ENCODE results near the gene SYTL3. TPM values are rescaled to one million over a fixed set of nuclear protein-coding genes. Genes with fewer than 3 reads are reported as not detected.

SYTL3 gene
- total RNA-seq, 6 experiments from 2014 or later, result 3.1 to 5.7 (median 3.9) TPM

DNA sequence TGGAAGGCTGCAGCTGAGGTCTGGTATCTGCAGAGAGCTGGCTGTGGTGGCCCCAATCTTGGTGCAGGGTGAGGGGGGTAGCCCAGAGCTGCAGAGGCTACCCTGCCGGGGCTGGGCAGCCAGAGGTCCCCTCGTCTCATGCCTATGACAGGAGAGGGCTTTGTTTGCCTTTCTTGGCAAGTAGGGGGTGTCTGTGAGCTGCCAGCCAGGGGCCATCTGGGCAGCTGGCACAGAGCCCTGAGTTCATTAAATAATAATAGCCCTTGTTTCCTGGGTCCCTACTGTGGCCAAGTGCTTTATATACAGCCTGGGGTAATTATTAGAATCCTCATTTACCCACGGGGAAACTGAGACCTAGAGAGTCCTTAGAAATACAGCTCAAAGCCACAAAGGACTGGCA, 102.8 kb downstream of the SYTL3 start:
- Mint-ChIP-seq H3K4me1 (ENCODE audit: low read depth) (no peaks in the 10 kb centered on the region), H3K4me3 (no peak overlapping the region), H3K36me3 (ENCODE audit: low read depth) (no peaks in the 10 kb centered on the region), H3K9me3 (no peaks in the 10 kb centered on the region), H3K27me3 (ENCODE audit: insufficient read depth) (no peaks in the 10 kb centered on the region; the same call in 1 of the 2 replicates), H3K27ac (no peak overlapping the region)
- no peak for DNase-seq
- TF ChIP-seq, protein P1, sequence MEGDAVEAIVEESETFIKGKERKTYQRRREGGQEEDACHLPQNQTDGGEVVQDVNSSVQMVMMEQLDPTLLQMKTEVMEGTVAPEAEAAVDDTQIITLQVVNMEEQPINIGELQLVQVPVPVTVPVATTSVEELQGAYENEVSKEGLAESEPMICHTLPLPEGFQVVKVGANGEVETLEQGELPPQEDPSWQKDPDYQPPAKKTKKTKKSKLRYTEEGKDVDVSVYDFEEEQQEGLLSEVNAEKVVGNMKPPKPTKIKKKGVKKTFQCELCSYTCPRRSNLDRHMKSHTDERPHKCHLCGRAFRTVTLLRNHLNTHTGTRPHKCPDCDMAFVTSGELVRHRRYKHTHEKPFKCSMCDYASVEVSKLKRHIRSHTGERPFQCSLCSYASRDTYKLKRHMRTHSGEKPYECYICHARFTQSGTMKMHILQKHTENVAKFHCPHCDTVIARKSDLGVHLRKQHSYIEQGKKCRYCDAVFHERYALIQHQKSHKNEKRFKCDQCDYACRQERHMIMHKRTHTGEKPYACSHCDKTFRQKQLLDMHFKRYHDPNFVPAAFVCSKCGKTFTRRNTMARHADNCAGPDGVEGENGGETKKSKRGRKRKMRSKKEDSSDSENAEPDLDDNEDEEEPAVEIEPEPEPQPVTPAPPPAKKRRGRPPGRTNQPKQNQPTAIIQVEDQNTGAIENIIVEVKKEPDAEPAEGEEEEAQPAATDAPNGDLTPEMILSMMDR (IDR thresholded peaks at IDR 0.05), result no peak

DNA sequence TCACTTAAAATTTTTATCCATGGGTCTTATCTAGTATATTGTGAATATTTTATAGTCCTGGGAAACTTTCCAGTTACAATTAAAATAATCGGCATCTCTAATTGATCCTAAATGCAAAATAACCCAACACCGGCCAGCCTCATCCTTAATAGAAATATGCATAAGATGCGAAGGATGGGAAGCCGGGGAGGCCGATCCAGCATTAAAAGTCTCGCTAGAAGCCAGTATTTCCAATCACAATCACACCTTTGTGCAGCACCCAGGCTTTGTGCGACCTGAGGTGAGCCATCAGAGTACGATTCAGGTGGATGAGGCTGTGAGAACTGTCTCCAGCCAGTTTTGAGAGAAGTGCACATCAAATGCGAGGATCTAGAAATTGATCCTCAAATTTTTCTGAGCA, 104.0 kb downstream of the SYTL3 start:
- H3K9me3 Mint-ChIP-seq, result no peaks in the 10 kb centered on the region
- TF ChIP-seq, protein P1 (IDR thresholded peaks at IDR 0.05), result no peak
- no peaks in the 10 kb centered on the region for H3K36me3 Mint-ChIP-seq (ENCODE audit: low read depth)
- no peak overlapping the region for H3K4me3 Mint-ChIP-seq
- DNase-seq, result no peak
- no peaks in the 10 kb centered on the region for H3K4me1 Mint-ChIP-seq (ENCODE audit: low read depth)
- no peaks in the 10 kb centered on the region; the same call in none of the 2 replicates for H3K27me3 Mint-ChIP-seq (ENCODE audit: insufficient read depth)
- H3K27ac Mint-ChIP-seq, result no peak overlapping the region

DNA sequence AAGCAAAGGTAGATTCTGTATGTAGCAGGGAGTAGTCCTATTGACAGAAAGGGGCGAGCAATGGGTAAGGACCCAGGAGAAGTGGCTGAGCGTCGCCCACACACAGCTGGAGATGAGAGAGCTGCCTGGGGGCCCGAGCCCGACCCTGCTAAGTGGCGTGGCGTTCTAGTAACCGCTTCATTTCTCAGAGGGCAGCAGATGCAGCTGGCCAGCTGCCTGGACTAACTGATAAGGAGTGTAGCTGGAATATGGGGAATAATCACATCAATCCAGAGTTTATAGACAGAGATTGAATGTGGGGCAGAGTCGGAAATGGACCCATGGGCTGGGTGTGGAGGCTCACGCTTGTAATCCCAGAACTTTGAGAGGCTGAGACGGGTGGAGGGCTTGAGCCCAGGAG, 104.9 kb downstream of the SYTL3 start:
- DNase-seq, result no peak
- no peak overlapping the region for H3K4me3 Mint-ChIP-seq
- H3K27ac Mint-ChIP-seq, result no peak overlapping the region
- H3K27me3 Mint-ChIP-seq (ENCODE audit: insufficient read depth), result no peaks in the 10 kb centered on the region; the same call in none of the 2 replicates
- no peaks in the 10 kb centered on the region for H3K4me1 Mint-ChIP-seq (ENCODE audit: low read depth)
- no peaks in the 10 kb centered on the region for H3K36me3 Mint-ChIP-seq (ENCODE audit: low read depth)
- TF ChIP-seq, protein P1 (IDR thresholded peaks at IDR 0.05), result no peak
- H3K9me3 Mint-ChIP-seq, result no peaks in the 10 kb centered on the region

DNA sequence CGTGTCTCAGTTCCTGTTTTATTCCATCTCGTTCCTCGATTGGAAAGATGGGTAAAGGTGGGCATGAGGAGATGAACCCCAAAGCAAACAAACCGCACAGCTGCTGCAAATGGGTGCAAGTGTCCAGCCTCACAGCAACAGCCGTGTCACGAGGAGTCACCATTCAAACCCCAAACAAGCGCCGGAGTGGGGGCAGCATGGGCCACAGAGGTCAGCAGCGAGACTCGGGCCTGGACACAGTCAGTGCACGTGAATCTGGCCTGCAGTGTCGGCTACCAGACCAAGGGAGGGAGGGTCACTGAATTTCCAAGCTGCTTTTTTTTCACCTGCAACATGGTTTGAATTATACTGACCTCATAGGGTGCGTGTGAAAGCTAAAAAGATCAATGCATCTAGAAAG, 105.8 kb downstream of the SYTL3 start:
- Mint-ChIP-seq H3K27ac (no peak overlapping the region), H3K4me3 (no peak overlapping the region), H3K36me3 (ENCODE audit: low read depth) (no peaks in the 10 kb centered on the region), H3K9me3 (no peaks in the 10 kb centered on the region), H3K27me3 (ENCODE audit: insufficient read depth) (peaks cover under 1% of the 10 kb centered on the region), H3K4me1 (ENCODE audit: low read depth) (no peaks in the 10 kb centered on the region)
- TF ChIP-seq, protein P1 (IDR thresholded peaks at IDR 0.05), result no peak
- DNase-seq, result no peak

DNA sequence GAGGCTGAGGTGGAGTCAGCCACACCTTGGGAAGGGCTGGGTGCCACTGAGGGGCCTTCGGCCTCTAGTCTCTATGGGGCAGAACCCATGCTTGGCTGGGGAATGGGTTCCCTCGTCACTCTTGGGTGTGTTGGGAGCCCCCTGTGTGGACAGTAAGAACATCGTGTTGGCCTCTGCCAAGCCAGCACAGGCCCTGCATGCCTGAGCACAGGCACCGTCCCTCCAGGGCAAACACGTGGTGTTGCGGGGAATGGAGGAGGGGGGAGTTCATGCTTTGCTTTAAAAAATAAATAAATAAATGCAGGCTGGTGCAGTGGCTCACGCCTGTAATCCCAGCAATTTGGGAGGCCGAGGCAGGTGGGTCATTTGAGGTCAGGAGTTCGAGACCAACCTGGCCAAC, 106.3 kb downstream of the SYTL3 start:
- no peak overlapping the region for H3K27ac Mint-ChIP-seq
- TF ChIP-seq, protein P1 (IDR thresholded peaks at IDR 0.05), result no peak
- H3K27me3 Mint-ChIP-seq (ENCODE audit: insufficient read depth), result peaks cover 2% of the 10 kb centered on the region; the same call in 1 of the 2 replicates
- DNase-seq, result no peak
- H3K9me3 Mint-ChIP-seq, result no peaks in the 10 kb centered on the region
- no peaks in the 10 kb centered on the region for H3K36me3 Mint-ChIP-seq (ENCODE audit: low read depth)
- no peak overlapping the region for H3K4me3 Mint-ChIP-seq
- no peaks in the 10 kb centered on the region for H3K4me1 Mint-ChIP-seq (ENCODE audit: low read depth)

Measured in HFFc6 (cell line).